Naive B cell (primary cell): ENCODE results near the gene WFS1. TPM values are rescaled to one million over a fixed set of nuclear protein-coding genes. Genes with fewer than 3 reads are reported as not detected.

Source experiments
- ATAC-seq, 2 donors: fragments of 150-1000 bp; cut with Tn5 transposase; 2 replicates each; pipeline ENCODE4 v1.10.0; 2021; ENCODE audit warnings: low read depth in 2 of 2, mild to moderate bottlenecking in 2 of 2, moderate library complexity in 2 of 2
- DNase-seq: peaks from one replicate; pipeline ENCODE4 v3.0.0; 2022
- H3K27ac Mint-ChIP-seq, 6 donors: one replicate each; pipeline ENCODE4 v1.8.0; 2020 to 2022; ENCODE audit warnings: mild to moderate bottlenecking in 6 of 6, mixed read lengths in 6 of 6, moderate library complexity in 5 of 6, inconsistent platforms in 2 of 6
- H3K27me3 Mint-ChIP-seq, 3 donors: one replicate each; pipeline ENCODE4 v1.8.0; 2021 to 2022; ENCODE audit warnings: mixed read lengths in 3 of 3, mild to moderate bottlenecking in 1 of 3
- H3K36me3 Mint-ChIP-seq, 2 donors: one replicate each; pipeline ENCODE4 v1.8.0; 2020 to 2022; ENCODE audit warnings: mixed read lengths in 2 of 2, inconsistent platforms in 1 of 2, mild to moderate bottlenecking in 1 of 2
- H3K4me1 Mint-ChIP-seq, 3 donors: one replicate each; pipeline ENCODE4 v1.8.0; 2020 to 2022; ENCODE audit warnings: mixed read lengths in 3 of 3, inconsistent platforms in 1 of 3, mild to moderate bottlenecking in 1 of 3, moderate library complexity in 1 of 3
- H3K4me3 Mint-ChIP-seq, 8 donors: one replicate each; pipeline ENCODE4 v1.8.0; 2020 to 2022; ENCODE audit warnings: mild to moderate bottlenecking in 8 of 8, mixed read lengths in 8 of 8, moderate library complexity in 8 of 8, inconsistent platforms in 2 of 8
- H3K9me3 Mint-ChIP-seq, 7 donors: one replicate each; pipeline ENCODE4 v1.8.0; 2020 to 2022; ENCODE audit warnings: mixed read lengths in 7 of 7, mild to moderate bottlenecking in 5 of 7, inconsistent platforms in 2 of 7, moderate library complexity in 1 of 7
- polyA plus RNA-seq, 6 donors: library from polyadenylated mRNA; unstranded; fragments of 300-500 nt; fragmentation: Illumina TruSeq; gene quantifications; one replicate each; pipeline ENCODE4 v1.2.3, GENCODE V29; 2021; ENCODE audit warnings: low read depth in 6 of 6

WFS1 gene
- polyA plus RNA-seq, 6 donors from 2014 or later = 1.5 to 6.0 (median 3.1) TPM

DNA sequence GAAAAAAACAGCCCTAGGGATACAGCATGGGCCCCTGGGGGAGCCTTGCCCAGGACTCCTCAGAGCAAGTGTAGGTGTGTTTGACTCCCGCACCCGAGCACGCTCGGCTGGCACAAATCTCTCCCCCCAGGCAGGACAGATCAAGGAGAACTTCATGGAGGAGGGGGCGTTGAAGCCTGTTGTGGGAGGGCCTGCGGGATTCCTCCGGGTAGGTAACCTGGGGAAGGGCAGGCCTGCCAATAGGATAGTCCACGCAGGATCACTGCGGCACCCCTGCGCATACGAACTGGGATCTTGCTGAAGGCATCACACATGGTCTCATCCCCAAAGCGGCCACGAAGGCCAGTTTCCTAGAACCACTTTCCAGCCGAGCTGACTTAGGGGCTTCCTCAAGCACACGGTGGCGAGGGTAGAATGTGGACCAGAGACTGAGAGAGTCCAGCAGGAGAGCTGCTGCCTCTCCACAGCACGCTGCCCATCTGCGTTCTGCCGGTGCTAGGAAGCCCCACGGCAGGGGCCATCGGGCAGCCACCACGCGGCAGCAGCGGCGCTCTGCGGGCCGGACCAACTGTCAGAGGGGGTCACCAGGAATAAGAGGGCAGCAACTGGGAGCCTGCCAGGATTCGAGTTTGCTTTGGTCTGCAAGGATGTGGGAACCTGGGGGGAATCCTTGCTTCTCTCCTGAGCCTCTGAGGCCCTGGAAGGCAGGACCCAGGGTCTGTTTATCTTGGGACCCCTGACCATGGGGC is 56.8 kb downstream of the WFS1 start:
- DNase-seq (no peak), ATAC-seq (no peak)
- Mint-ChIP-seq H3K4me1 (peaks cover 0 to 6% (median 3%) of the 10 kb centered on the region in 3 donors), H3K4me3 (no peak overlapping the region), H3K27me3 (peaks cover 46 to 77% (median 46%) of the 10 kb centered on the region in 3 donors), H3K27ac (no peak overlapping the region), H3K36me3 (no peaks in the 10 kb centered on the region), H3K9me3 (peaks cover 0 to 13% (median 0%) of the 10 kb centered on the region in 7 donors)

DNA sequence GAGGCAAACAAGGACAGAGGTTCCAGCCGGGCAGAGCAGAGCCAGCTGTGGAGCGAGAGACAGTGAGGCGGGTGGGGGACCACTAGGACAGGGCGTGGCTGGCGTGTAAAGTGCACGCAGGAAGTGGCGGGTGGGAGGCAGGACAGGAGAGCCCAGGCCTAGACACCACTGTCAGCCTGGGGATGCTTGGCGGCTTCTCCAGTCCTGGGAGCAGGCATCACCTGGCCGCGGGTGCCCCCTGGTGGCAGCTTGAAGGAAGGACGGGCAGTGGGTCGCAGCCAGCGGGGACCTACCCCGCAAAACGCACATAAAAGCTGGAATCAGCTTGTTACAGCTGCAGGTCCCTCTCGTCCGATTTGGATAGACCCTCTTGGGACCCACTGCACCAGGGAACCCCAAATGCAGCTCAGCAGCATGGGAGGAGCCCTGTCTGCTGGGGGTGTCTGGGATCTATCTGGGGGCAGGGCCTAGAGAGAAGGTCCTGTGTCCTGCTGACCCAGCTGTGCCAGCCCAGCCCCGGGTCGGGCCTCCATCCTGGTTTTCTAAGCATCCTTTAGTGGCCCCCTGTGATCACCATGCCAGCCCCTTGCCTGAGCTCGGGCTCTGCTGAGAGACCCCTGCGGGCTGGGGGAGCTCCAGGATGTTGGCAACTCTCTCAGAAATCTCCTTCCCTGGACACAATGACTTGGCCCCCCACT is 57.7 kb downstream of the WFS1 start:
- H3K9me3 Mint-ChIP-seq = peaks cover 0 to 19% (median 3%) of the 10 kb centered on the region in 7 donors
- H3K4me1 Mint-ChIP-seq = peaks cover 0 to 6% (median 3%) of the 10 kb centered on the region in 3 donors
- H3K36me3 Mint-ChIP-seq = no peaks in the 10 kb centered on the region
- H3K4me3 Mint-ChIP-seq = peak overlapping the region in 1 of 8 donors; percentile 60
- ATAC-seq (peak; percentile 38 to 60), DNase-seq (peak; percentile 60)
- H3K27me3 Mint-ChIP-seq = peaks cover 40 to 68% (median 41%) of the 10 kb centered on the region in 3 donors
- peak overlapping the region in 1 of 6 donors; percentile 5 for H3K27ac Mint-ChIP-seq

DNA sequence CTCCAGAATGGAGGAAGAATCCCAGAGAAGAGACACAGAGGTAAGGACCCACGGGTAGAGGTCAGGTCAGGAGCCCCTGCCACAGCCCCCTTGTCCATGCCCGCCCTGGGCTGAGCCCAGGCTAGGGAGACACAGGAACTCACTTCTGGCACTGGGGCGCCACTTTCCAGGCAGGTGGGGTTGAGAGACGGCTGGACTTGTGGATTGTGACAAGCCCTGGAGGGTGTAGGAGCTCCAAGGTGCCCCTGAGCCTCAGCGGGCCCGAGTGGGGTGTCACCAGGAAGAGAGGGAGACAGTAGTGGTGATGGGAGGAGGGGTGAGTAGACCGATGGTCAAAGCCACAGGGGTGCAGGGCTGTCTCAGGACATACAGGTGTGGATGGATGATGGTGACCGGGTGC is 58.9 kb downstream of the WFS1 start:
- peaks cover 0 to 19% (median 4%) of the 10 kb centered on the region in 7 donors for H3K9me3 Mint-ChIP-seq
- peaks cover 0 to 6% (median 3%) of the 10 kb centered on the region in 3 donors for H3K4me1 Mint-ChIP-seq
- no peak for ATAC-seq
- no peak for DNase-seq
- H3K36me3 Mint-ChIP-seq = no peaks in the 10 kb centered on the region
- H3K27me3 Mint-ChIP-seq = peaks cover 40 to 67% (median 47%) of the 10 kb centered on the region in 3 donors
- H3K4me3 Mint-ChIP-seq = peak overlapping the region in 1 of 8 donors; percentile 15
- no peak overlapping the region for H3K27ac Mint-ChIP-seq

DNA sequence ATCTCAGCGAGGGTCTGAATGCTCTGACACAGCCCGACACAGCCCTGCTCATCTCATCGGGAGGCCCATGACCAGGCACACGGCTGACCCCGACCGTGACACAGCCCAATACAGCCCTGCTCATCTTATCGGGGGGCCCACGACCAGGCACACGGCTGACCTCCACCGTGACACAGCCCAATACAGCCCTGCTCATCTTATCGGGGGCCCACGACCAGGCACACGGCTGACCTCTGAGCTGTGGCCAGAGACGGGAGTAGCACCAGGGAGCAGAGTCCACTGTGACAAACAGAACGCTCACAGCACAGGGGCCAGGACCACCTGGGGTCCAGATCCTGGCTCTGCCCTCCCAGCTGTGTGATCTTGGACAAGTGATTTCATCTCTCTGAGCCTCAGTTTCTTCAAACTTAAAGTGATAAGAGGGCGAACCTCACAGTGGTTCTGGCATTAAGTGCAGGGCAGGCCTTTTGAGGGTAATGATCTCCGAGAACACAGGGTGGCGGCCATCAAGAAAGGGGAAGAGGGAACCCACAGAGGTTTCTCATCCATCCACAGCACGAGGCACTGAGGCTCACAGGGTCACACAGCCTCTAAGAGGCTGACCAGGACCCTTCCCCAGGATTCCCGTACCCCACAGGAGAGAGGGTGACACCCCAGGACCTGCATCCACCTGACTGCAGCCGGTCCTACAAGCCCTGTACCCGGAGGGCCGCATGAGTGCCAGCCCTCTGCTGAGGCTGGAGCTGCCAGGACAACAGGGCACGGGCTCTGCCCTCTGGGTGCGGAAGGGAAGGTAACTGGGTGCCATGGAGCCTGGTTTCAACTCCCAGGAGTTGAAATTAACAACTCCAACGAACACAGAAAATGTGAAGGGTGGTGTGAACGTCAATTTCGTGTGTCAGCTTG is 60.1 kb downstream of the WFS1 start:
- peak overlapping the region in 2 of 6 donors; percentile 61 to 79 for H3K27ac Mint-ChIP-seq
- H3K4me1 Mint-ChIP-seq = peaks cover 0 to under 1% (median under 1%) of the 10 kb centered on the region in 3 donors
- no peak overlapping the region for H3K4me3 Mint-ChIP-seq
- H3K36me3 Mint-ChIP-seq = no peaks in the 10 kb centered on the region
- no peak for ATAC-seq
- peaks cover 0 to 27% (median 4%) of the 10 kb centered on the region in 7 donors for H3K9me3 Mint-ChIP-seq
- no peak for DNase-seq
- peaks cover 30 to 61% (median 45%) of the 10 kb centered on the region in 3 donors for H3K27me3 Mint-ChIP-seq

DNA sequence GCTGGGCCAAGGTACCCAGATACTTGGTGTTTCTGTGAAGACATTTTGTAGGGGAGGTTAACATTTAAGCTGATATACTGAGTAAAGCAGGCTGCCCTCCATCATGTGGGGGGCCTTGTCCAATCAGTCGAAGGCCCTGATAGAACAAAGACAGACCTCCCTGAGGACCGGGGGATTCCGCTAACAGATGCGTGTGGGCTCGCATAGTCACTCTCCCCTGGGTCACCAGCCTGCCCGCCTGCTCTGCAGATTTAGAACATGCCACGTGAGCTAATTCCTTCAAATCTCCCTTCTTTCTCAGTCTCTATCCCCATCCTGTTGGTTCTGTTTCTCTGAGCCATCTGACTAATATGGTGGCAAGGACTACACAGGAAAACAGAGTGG is 60.7 kb downstream of the WFS1 start:
- peaks cover 36 to 63% (median 48%) of the 10 kb centered on the region in 3 donors for H3K27me3 Mint-ChIP-seq
- H3K9me3 Mint-ChIP-seq = peaks cover 0 to 29% (median 4%) of the 10 kb centered on the region in 7 donors
- no peaks in the 10 kb centered on the region for H3K36me3 Mint-ChIP-seq
- peak overlapping the region in 1 of 6 donors; percentile 61 for H3K27ac Mint-ChIP-seq
- no peak for ATAC-seq
- no peak overlapping the region for H3K4me3 Mint-ChIP-seq
- no peak for DNase-seq
- no peaks in the 10 kb centered on the region for H3K4me1 Mint-ChIP-seq

DNA sequence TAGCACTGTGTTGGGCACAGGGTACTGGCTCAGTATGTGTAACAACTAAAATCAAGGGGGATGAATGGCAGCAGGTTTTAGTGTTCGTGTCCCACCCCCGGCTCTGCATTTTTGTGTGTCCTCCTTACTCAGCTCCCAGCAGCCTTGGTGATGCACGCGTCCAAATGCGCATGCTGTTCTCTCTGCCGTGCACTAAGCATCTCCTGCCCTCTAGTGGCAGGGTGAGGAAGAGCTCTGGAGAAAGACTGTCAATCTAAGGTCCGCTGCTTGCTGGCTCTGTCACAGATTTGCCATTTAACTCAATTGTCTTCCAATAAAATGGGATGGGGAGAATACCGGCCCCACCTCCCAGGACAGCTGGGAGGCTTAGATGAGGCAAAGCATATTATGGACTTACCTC is 61.4 kb downstream of the WFS1 start:
- Mint-ChIP-seq H3K27me3 (peaks cover 34 to 63% (median 49%) of the 10 kb centered on the region in 3 donors), H3K9me3 (peaks cover 0 to 27% (median 4%) of the 10 kb centered on the region in 7 donors), H3K27ac (peak overlapping the region in 2 of 6 donors; percentile 33 to 56), H3K36me3 (no peaks in the 10 kb centered on the region), H3K4me3 (no peak overlapping the region), H3K4me1 (no peaks in the 10 kb centered on the region)
- no peak for ATAC-seq
- peak; percentile 10 for DNase-seq

DNA sequence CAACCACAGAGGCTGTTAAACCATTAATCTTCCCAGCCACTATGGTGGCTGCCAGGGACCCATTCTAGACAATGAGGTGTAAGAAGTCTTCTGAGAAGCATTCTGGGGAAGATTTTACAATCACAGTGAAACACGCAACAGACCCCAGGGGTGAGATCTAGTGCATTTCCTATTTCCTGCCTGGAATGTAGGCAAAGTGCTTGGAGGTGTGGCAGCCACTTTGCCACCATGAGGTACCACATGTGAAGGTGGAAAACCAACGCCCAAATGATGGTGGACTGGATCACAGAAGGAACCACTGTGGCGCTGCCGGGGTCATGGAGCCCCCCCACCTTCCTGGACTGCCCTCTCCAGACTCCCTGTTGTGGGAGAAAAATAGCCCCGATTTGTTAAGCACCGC is 61.8 kb downstream of the WFS1 start:
- Mint-ChIP-seq H3K9me3 (peaks cover 0 to 25% (median 4%) of the 10 kb centered on the region in 7 donors), H3K36me3 (no peaks in the 10 kb centered on the region), H3K4me3 (no peak overlapping the region), H3K4me1 (no peaks in the 10 kb centered on the region), H3K27me3 (peaks cover 30 to 59% (median 47%) of the 10 kb centered on the region in 3 donors), H3K27ac (peak overlapping the region in 1 of 6 donors; percentile 56)
- DNase-seq (no peak), ATAC-seq (no peak)

DNA sequence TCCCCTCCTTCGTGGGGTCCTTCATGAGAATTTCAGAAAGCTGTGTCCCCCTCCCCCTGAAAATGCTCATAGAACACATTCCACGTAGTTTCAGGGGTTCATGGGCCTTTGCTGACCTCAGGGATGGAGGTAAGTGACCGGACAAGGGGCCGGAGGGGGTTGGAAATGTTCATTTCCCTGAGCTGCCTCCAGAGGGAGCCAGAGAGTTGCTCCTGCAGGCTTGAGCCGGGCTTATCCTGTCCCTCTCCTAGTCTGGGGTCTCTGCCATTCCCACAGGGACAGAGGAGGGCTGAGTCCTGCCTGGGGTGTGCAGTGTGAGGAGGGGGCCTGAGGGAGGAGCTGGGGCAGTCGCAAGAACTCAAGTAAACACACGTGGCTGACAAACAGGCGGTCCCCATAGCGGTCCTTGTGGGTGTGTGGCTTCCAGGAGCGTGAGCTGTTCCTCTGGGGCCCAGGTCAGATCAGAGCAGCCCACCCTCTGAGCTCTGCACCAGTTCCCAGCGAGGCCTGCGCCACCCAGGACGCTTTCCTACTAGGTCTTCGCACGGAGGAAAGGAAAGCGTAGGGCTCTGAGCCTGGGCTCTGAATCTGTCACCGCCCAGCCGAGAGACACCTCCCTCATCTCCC is 62.5 kb downstream of the WFS1 start:
- DNase-seq = no peak
- ATAC-seq = no peak
- no peak overlapping the region for H3K4me3 Mint-ChIP-seq
- H3K36me3 Mint-ChIP-seq = no peaks in the 10 kb centered on the region
- peaks cover 0 to 3% (median 2%) of the 10 kb centered on the region in 3 donors for H3K4me1 Mint-ChIP-seq
- H3K9me3 Mint-ChIP-seq = peaks cover 0 to 25% (median 4%) of the 10 kb centered on the region in 7 donors
- H3K27ac Mint-ChIP-seq = no peak overlapping the region
- peaks cover 32 to 56% (median 50%) of the 10 kb centered on the region in 3 donors for H3K27me3 Mint-ChIP-seq

DNA sequence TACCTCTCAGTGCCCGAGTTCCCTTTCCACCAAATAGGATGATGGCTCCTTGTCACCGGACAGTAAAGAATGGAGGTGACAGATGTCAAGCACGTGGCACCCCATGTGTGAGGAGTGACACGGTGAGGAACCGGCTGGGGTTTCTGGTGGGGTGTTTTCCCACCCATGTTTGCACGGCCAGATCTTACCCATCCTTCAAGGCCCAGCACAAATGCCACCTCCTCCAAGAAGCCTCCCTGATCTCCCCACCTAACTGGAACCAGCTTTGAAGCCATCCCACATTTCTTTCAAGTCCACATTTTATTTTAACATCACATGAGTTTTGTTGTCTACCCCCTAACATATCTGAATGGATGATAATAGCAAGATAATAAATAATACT is 63.0 kb downstream of the WFS1 start:
- H3K4me1 Mint-ChIP-seq = peaks cover 0 to 7% (median 4%) of the 10 kb centered on the region in 3 donors
- peaks cover 0 to 25% (median 4%) of the 10 kb centered on the region in 7 donors for H3K9me3 Mint-ChIP-seq
- ATAC-seq = no peak
- H3K36me3 Mint-ChIP-seq = no peaks in the 10 kb centered on the region
- no peak for DNase-seq
- no peak overlapping the region for H3K27ac Mint-ChIP-seq
- H3K4me3 Mint-ChIP-seq = no peak overlapping the region
- H3K27me3 Mint-ChIP-seq = peaks cover 32 to 59% (median 53%) of the 10 kb centered on the region in 3 donors

DNA sequence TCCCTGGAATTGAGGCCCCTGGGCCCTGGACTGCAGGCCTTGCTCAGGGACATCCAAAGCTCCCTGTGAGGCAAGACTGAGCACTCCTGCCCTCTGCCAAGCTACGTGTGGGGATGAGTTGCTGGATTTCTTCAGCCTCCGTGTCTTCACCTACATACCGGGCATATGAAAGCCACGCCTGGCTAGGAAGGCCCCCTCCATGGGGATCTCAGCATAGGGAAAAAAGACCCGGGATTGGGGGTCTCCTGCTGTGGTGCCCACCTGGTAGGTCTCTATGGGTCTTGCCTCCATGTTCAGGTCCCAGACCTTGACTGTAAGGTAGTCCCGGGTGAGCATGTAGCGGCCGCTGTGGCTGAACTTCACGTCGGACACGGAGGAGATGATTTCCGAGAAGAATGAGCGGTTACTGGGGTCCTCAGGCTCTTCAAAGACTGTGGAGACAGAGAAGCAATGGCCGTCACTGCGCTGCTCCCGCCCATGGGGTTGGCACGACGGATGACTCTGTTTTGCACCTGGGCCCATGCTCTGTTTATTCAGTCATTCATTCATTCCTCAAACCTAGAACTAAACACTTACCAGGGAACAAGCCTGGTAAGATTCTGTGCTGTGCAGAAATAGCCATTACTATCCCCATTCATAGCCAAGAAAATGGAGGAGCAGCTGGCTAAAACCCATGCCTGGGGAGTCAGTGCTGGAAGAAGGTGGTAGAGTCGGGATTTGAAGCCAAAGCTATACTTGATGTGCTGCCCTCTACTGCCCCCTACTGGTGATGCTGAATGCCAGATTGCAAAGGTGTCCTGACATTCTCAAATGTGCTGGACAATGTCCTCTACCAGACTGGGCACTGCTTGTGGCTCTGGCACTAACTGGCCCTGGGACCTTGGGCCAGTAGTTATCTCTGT is 63.9 kb downstream of the WFS1 start:
- Mint-ChIP-seq H3K9me3 (peaks cover 0 to 25% (median 4%) of the 10 kb centered on the region in 7 donors), H3K36me3 (peaks cover 0 to 3% of the 10 kb centered on the region in 2 donors), H3K27ac (peak overlapping the region in 1 of 6 donors; percentile 19), H3K27me3 (peaks cover 36 to 59% (median 53%) of the 10 kb centered on the region in 3 donors), H3K4me3 (no peak overlapping the region), H3K4me1 (peaks cover 8 to 16% (median 12%) of the 10 kb centered on the region in 3 donors)
- ATAC-seq (no peak), DNase-seq (no peak)

DNA sequence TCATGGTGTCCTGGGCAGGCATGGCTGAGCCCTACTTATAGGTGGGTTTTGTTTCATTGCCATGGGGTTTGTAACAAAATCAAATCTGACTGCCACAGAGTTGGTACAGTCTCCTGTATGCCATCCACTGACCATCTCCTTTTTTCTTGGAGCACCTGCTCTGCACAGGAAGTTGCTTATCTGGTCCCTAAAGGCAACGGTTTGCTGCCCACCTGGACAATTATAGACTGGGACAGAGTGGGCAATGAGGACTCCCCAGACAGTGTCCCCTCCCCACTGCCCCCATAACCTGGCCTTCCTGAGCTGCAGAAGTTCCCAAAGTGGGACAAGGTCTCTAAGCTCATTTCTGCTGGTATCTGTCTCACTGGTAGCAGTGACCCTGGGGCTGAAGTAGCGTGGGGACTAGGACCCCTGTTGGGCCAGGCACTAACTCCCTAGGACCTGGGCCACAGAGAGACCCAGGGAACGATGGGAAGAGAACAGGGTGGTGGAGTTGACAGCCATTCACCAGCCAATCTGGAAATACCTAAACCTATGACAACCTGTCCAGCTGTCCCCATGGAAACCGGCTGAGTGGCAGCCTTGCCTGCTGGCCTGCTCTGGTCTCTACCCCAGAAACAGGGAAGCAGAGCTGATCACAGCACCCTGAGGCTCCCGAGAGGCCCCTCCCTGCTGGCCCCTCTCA is 64.7 kb downstream of the WFS1 start:
- peak overlapping the region in 1 of 6 donors; percentile 19 for H3K27ac Mint-ChIP-seq
- H3K27me3 Mint-ChIP-seq = peaks cover 36 to 64% (median 60%) of the 10 kb centered on the region in 3 donors

More for the DNA sequence above, 64.7 kb downstream of the WFS1 start:
- Mint-ChIP-seq H3K36me3 (peaks cover 0 to 8% of the 10 kb centered on the region in 2 donors), H3K4me1 (peaks cover 12 to 17% (median 16%) of the 10 kb centered on the region in 3 donors), H3K9me3 (peaks cover 0 to 27% (median 4%) of the 10 kb centered on the region in 7 donors), H3K4me3 (no peak overlapping the region)
- DNase-seq (no peak), ATAC-seq (no peak)
